ENCODE results near the gene GTF3C1.

GTF3C1 gene

DNA sequence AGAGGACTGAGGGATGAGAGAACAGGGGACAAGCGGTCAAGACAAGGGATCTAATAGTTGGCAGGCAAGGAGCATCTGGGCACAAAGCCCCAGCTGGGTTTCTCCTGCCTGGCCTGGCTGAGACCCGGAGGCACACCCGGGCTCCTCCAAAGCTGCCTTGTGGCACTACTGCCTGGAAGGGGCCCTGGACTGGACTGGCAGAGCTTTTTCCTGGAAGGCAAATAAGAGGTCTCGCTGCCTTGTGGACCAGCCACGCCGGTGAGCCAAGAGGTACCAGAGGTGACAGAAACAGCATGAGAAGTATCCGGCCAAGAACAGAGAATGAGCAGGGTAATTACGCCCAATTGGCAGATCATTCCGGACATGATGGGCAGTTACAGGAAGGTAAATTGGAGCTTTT lies 64.6 kb downstream of the GTF3C1 start:
- no peak for DNase-seq (ENCODE audit: low read depth in 2 of 2)

DNA sequence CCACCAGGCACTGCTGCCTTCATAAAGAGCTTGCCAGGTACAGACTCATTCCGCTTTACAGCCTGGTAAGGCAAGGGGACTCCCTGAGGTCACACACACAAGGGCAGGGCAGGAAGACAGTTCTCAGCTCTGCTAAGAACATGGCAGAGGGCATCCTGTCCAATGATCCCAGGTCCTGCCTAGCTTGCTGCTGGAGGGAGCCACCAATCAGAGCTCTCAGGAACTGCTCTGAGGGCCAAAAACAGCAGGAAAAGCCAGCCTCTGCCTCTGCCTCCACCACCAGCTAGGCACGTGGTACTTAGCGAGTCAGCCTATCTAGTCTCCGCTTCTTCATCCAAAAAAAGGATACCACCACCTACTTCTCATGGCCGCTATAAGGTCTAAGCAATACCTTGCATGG lies 66.1 kb downstream of the GTF3C1 start:
- DNase-seq (ENCODE audit: low read depth in 2 of 2) = no peak

DNA sequence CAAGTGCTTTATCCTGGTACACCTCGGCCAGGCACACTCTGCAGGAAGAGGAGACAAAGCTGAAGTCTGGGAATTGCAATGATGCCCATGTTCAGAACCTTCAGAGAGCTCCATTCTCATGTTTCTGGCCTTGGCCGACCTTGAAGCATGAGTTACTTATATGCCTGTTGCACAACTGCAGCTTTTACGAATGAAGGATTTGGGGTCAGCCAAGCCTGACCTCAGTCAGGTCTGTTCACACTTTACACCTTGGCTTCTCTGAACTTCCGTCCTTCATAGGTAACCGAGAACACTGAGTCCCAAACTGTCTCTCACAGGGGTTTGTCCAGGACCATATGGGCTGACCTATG lies 66.7 kb downstream of the GTF3C1 start:
- DNase-seq (ENCODE audit: low read depth in 2 of 2) = no peak

DNA sequence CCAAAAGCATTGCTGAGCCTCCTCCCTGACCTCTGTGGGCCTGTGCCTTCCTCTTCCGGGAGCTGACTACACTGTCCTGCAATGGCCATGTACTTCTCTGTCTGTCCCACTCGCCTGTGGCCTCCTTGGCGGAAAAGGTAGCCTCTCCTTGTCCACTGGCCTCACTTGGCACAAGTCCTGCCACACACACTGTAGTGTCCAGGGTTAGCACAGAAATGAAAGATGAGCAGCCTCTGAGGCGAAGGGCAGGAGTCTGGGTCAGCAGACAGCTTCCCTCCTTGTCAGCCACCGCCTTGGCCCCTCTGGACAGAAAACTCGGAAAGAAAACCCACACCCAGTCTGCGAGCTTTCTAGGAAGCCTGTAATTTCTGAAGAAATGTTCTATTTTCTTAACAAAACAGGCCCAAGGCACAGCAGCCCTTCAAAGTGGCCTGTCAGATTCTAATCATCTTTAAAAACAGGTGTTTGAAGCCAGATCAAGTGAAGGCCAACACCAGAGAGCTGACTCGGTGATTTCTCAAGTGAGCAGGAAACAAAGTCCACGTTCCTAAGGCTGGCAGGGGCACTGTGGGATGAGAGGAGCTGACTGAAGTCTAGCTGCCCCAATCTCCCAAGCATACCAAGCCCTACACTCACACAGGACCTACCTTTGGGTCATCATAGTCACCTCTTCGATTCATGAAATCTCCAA lies 67.2 kb downstream of the GTF3C1 start:
- DNase-seq (ENCODE audit: low read depth in 2 of 2) = no peak

DNA sequence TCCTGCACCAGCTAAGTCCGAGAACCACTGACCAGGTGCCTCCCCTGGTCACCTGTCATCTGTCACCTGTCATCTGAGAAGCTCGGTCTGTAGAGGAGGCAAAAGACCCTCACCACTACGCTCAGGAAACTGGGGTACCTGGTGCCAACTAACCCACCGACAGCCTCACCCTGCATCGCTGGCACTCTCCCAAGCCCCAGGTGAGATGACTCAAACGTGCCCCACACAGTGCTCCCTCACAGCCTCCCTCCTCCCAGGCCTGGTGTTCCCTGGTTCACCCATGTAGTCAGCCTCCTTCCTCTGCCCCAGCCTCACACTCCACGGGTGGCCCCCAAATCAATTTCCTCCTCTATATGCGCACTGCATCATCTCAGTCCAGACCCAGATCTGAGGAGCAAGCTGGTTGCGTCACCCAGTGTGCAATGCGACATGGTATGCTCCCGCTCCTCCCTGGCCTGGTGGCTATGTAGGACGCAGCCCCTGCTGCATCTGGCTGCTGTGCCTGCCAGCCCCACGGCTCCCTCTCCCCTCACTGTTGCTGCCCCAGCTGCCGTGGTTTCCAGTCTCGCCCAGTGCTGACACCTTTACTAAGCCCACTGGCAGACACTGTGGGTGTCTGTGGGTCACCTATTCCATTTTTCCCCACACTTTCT lies 68.3 kb downstream of the GTF3C1 start:
- DNase-seq (ENCODE audit: low read depth in 2 of 2) = no peak

DNA sequence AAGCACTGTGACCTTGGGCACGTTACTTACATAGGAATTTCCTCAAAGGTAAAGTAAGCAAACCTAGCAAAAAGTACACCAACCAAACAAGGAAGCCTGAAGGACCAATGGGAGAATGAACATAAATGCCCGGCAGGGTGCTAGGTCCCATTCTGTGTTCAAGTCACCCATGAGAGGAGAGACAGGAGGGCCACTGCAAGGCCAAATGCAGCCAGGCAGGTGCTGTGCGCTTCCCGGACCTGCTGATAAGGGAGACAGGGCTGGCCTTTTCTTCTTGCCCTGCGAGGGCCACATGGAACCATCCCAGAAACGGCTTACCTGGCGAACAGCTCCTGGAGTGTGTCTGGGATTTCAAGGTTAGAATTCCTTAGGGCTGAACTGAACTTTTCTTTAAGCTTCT lies 69.0 kb downstream of the GTF3C1 start:
- DNase-seq (ENCODE audit: low read depth in 2 of 2) = no peak

DNA sequence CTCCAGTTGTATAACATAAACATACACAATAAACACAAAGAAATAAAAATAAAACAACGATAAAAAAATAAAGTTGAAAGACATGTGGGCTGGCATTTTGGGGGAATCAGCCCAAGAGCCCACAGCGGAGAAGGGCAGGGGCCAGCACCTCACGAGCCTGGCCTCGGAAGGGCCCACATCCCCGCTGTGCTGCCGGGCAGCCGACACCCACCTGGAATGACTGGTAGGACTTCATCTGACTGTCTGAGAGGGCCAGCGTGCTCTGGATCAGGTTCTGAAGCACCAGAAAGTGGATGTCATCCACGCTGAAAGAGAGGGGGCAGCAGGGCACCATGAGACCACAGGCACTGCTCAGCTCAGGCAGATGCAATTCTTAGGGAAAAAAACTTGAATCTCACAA lies 73.5 kb downstream of the GTF3C1 start:
- DNase-seq (ENCODE audit: low read depth in 2 of 2) = no peak

DNA sequence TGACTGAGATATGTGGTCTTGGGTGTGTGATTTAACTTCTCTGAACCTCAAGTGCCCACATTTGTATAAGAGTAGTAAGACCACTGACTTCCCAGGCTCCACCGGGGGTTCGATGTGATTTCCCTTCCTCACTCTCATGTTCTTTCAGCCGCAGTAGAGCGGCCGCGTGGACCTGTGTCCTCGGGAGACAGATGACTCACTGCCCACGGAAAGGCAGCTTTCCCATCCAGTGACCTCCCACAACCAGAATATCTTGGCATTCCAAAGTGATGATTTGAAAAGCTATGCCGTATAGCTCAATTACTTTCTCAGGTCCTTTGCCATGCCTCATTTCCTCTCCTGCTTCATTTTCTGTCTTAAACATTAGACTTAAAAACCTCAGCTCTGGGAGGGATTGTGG lies 74.2 kb downstream of the GTF3C1 start:
- DNase-seq (ENCODE audit: low read depth in 2 of 2) = no peak

DNA sequence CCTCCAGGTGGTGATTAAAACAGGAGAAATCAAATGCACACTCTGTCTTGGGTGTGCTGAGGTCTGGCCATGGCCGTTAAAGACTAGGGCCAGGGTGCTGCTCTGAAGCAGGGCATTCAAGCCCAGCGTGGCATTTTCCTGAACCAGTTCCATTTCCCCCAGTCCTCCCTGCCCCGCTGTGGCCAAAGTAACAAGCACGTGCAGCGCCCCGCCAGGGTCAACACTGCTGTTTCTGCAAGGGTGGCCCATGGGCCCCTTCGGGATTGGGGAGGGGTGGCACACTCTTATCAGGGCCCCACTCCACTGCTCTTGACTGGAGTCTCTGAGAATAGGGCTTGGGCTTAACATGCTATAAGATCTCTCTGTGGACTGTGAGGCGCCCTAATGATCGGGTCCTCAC lies 74.8 kb downstream of the GTF3C1 start:
- no peak for DNase-seq (ENCODE audit: low read depth in 2 of 2)

DNA sequence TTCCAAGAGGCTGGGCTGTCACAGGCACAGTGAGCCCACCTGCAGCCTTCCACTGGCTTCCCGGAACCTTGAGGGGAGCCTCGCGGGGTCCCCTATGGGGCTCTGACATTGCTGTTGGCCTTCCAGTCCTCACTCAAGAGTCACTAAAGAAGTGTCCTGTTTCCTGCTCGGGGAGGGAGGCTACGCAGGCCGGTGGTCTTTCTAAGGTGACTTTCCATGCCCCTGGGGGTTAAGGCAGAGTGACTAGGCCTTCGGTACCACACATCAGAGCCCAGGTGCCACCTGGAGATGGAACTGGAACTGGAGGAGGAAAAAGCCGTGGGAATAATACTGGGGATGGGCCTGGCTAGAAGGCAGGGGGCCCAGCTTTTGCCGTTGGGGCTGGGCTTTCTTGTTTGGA lies 75.7 kb downstream of the GTF3C1 start:
- DNase-seq (ENCODE audit: low read depth in 2 of 2) = no peak

DNA sequence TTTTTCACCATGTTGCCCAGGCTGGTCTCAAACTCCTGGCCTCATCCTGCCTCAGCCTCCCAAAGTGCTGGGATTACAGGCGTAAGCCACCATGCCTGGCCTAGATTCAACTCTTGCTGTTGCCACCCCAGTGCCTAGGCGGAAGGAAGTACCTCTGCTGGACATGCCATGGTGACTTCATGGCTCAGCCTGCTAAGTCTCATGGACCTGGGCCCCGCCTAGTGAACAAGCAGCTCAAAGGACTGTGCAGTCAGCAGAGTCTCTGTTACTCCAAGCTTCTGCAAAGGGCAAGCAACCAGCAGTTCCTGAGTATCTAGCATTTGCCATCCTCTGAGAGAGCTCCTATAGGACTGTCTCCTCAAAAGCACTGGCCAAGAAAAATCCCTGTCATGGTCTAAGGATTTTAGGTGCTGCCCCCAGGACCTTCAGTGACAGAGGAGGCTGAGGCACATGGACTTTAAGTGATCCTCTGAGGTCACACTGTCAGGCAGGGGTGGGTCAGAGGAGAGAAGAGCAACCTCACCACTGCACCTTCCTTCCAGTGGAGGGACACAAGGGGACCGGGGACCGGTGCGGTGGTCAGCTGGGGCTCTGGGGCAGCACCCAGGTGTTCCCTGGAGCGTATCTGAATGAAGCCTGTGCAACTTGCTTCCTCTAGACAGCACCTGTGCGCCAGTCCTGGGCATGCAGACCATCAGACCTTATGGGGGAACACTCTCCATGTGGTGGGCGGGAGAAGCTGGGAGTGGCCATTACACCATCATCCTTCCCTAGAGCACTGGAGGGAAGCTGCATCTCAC lies 76.4 kb downstream of the GTF3C1 start:
- DNase-seq (ENCODE audit: low read depth in 2 of 2) = no peak

DNA sequence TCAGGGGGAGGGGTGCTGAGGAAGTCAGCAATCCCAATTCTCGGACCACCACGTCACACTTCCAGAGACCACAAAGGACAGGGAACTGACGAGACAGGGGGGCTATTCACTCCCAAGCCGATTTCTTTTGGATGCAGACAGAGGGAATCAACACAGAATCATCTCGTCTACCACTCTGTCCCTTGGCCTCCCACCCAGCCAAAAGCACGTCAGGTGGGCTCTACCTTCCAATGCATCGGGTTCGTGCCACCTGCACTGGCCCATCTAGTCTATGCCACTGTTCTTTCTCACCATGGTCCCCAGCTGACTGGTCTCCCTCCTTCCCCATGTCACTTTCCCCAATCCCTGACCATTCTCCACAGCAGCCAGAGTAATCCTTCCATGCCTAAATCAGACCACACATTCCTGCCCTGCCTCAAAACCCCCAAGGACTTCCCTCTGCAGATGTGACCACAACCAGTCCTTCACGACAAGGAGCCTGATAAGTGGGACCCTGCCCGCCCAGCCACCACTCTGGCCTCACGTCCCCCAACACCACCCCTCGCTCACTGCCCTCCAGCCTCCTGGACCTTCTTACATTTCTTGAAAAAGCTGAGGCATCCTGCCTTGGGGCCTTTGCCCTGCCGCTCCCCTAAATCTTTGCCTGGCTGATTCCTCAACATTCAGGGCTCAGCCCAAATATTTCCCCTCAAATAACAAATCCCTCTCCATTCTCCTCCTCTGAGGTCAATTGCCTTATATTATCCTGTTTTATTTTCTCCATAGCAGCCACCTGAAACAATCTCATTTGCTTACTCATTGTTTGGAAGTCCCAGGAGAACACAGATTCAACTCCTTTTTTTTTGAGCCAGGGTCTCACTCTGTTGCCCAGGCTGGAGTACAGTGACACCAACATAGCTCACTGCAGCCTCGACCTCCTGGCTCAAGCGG lies 77.4 kb downstream of the GTF3C1 start:
- no peak for DNase-seq (ENCODE audit: low read depth in 2 of 2)

DNA sequence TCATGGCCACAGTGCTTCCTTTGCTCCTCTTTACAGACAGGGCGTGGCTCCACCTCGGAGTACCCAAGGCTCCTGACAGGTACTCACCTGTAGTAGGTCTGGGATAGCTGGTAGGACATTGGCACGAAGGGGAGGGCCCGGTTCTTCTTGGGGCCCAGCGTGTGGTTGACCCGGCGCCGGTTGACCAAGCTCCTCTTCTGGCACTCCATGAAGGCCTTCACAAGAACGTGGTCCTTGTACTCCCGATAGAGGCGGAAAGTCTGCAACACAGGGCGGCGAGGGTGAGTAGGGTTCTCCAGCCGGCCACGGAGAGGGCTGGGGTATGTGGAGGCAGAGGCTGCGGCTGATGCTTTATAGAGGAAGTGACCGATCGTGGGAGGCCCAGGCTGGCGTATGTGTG lies 78.1 kb downstream of the GTF3C1 start:
- DNase-seq (ENCODE audit: low read depth in 2 of 2) = no peak

DNA sequence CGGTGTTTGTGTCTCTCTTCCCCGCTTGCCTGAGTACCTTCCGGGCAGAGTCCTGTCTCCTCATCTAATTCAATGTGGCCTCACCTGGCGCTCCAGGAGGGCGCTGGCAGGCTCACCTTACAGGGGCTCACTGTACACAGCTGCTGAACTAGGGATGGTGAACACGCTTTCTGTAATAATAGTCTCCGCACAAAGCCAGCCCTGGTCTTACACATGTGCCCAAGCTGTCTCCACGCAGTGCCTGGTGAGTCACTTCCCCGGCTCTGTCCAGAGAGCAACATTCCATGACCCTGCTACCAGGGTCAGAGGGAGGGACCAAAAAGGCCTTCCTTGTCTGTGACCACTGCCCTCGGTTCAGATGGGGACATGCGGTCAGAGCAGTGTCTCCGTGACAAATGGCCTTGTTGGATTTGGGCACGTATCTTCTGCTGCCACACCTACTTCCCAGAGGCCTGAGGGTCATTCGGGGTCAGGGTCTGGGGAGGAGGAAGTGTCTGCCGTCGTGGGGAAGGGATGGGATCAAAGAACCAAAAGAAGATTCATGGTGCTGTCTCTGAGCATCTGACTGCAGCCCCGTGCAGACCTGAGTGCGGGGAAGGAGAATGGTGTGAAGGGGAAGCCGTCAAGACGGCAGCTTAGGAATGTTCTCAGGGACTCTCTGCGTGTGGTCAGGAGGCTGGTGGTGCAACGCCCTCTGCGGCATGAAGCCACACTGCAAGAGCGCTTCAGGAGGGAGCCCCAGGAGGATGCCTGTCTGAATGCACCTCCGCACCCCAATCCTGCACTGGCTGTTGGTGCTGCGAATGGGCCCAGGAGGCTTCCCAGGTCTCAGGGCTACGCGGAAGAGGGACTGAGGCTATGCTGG lies 78.9 kb downstream of the GTF3C1 start:
- DNase-seq (ENCODE audit: low read depth in 2 of 2) = no peak

DNA sequence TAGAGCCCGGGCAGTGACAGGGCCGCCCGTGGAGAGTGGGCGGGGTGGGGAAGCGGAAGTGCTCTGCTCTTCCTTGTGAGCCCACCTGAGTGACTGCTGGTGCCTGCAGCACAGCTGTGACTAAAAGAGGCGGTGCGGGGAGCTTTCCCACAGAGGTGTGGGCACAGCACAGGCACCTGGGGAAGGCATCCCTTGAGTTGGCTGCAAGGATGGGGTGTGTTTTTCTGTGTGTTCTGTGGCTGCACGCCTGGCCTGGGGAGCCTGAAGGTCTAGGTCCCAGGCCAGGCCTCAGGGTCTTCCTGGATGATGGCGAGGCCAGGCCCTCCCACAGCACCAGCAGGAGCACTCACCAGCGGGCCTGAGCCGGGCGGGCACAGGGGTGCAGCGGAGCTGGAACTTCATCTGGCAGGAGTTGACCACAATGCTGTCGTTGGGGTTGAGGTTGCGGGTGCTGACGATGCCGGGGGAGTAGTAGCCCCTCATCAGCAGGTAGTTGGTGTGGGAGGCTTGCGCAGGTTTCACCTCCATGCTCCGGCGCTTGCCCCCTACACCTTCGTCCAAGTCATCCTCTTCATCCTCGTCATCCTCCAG lies 80.7 kb downstream of the GTF3C1 start:
- DNase-seq (ENCODE audit: low read depth in 2 of 2) = no peak

DNA sequence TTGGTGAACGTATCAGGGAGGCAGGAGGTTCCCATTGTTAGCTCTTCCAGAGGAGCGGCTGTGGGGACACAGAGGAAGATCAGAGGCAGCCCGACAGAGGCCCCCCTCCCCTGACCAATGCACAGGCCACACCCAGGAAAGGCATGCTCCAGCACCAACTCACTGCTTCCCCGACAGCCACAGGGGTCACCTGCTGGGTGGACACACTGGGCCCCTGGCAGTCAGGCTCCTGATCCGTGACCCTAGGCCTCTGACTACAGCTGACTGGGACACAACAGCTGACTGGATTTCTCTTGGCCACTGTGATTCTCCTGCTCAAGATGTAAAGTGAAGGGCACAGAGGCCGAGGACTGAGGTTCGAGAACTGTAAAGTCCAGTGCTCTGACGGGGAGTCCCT lies 84.2 kb downstream of the GTF3C1 start:
- no peak for DNase-seq (ENCODE audit: low read depth in 2 of 2)

DNA sequence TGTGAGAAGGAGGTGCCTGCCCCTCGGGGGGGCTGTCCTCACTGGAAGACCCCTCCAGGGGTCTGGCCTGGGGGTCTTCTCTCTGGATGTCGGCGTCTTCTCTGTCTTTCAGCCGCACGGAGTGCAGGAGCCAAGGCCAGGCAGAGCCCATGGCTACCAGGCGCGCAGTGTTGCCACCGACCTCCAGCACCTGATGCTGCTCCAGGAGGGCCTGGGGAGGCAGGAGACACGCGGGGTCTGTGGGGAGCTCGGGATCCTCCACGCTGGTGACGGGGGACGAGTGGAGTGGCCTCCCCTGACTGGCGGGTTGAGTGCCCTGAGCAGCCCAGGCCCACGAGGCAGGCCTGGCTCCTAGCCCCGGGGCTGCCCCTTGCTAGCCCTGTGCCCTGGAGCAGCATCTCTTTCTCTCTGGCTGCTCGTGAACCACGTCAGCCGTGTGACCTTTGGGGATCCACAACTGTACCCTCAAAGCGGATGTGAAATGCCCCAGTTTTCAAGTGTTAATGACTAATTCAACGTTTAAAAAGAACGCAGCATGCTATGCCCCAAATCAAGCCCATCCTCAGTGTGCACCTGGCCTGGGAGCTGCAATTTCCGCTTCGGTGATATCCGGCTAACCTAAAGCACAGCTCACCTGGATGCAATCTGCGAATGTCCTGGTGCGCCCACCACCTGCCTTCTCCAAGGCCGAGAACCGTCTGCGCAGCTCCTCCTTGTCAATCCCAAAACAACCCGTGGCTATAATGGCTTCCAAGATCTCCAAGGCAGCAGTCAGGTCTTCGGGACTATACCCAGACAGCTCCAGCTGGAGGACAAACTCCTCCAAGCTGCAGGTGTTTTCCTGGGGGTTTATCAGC lies 84.9 kb downstream of the GTF3C1 start:
- no peak for DNase-seq (ENCODE audit: low read depth in 2 of 2)

DNA sequence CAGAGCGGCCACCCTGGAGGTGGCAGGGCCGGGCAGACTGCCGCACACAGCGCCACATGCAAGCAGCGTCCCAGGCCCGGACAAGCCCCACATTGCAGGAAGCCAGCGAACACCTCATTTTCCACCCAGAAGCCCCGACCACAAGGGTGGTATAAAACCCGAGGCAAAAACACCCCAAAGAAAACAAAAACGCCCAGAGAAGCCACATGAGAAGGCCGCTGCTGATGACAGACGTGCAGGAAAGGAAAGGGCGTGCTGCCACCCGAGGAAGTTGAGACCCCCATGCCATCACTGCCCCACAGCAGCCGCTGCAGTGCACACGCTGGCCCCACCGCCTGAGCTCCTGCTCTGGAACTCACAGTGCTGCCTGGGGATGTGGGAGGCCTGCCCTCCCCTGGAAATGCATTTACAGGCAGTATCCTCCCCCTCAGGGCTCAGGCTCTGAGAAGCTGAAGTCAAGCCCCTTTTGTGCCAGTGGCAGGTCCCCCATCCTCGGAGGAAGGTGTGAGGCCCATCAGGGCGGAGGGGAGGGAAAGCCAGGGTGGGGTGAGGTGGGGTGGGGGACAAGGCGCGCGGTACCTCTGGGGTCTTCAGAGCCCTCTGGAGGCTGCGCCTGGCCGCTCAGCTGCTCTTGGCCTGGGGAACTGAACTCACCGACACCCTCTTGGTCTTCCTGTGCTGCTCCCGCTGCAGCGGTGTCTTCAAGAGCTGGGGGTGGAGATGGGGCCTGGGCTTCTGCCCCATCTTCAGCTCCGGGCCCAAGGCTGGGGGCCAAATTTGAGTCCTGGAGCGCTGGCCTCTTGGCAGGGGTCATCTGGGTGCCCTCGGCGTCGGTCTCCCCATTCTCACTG lies 85.7 kb downstream of the GTF3C1 start:
- no peak for DNase-seq (ENCODE audit: low read depth in 2 of 2)

Measured in activated CD4-positive, alpha-beta T cell treated with anti-CD3 and anti-CD28 coated beads for 24 hours (primary cell).